Stimulated activated CD8-positive, alpha-beta memory T cell treated with anti-CD3 and anti-CD28 coated beads, Interleukin-4, amount 100 ng/mL, for 4 hours (primary cell): Measurements from ENCODE around the gene ZC3H12C.
"Not testable (repeated sequence)": the region's sequence is repeated elsewhere in the genome, so short reads cannot be mapped to it uniquely, and the experiment has no call there.

ENCODE experiments used
- DNase-seq, 2 donors: peaks; one replicate each; pipeline ENCODE4 v3.0.0-alpha.2; 2020; ENCODE audit warnings: low read depth in 2 of 2, low spot score in 1 of 2

Gene ZC3H12C

DNA sequence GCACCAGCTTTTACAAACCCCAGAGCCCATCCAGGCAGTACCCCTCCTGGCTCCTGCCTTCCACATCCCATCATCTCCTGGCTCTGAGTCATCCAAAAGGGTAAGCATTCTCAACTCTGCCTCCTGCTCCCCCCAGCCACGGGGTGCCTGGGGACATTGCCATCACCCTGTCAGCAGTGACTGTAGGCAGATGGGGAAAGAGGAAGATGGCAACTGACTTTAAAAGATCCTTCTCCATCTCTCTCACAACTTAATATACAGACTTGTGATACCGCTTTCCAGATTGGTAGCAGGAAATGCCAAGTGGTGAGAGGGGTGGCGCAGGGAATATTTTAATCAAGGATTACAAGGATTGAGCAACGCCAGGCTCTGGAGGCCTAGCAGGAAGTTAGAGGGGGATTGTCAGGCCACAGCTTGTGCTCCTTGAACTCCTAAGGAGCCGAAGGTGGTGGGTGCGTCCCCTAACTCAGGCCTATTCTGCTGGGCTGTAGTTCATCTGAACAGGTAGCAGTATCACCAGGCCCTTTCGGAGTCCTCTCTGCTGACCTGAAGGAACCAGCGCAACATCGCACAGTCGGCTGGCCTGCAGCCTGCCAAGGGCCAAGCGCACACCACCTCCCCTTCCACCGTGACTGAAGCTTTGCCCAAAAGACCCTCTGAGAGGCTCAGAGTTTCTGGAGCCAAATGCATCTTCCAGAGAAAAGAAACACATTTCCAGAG is 83.3 kb downstream of the ZC3H12C start:
- DNase-seq, result no peak

DNA sequence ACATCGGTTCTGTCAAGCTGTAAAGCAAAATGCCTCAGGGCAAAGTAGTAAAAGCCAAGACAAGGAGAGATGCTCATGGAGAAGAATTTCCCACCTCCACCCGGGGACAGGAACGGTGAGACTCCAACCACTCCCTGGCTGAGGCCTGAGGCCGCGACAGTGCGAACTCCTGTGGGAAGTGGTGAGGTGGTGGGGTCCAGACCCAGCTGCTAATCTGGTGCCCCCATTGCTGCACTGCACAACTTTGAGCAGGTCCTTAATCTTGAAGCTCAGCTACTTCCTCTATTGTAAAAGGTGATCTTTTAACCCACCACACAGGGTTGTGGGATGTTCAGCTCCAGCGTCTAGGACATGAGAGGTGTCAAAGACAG is 83.9 kb downstream of the ZC3H12C start:
- no peak for DNase-seq

DNA sequence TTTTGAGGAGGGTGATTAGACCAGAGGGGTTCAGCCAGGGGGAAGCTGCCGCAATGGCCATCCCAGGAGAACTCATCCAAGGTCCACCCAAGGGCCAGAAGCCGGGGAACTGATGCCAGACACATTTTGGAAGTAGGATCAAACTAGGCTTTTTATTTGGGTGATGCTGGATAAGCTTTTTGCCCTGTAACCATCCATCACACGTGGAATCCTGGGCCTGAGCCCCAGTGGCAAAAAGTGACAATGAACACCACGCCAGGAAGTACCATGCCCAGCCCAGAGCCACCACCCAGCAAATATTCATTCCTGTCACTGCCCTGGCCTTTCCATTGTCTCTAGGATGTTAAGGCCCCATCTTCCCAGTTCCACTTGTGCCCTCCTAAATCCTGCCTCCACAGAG is 85.9 kb downstream of the ZC3H12C start:
- no peak for DNase-seq

DNA sequence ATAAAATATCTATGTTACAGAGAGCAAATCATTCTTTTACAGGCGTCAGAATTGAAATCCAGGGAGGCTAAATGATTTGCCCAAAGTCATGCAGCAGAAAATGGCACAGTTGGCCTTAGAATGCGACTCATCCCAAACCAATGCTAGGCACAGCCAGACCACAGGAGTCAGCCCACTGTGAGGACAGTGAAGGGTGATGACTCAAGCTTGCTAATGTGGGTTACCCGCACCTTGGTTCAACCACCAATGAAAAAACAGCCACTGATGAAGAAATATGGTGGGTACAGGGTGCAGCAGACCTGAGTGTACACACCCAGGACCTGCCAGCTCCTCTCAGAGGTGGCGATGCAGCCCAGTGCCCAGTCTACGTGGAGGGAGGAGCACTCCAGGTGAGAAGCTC is 89.7 kb downstream of the ZC3H12C start:
- DNase-seq, result no peak

DNA sequence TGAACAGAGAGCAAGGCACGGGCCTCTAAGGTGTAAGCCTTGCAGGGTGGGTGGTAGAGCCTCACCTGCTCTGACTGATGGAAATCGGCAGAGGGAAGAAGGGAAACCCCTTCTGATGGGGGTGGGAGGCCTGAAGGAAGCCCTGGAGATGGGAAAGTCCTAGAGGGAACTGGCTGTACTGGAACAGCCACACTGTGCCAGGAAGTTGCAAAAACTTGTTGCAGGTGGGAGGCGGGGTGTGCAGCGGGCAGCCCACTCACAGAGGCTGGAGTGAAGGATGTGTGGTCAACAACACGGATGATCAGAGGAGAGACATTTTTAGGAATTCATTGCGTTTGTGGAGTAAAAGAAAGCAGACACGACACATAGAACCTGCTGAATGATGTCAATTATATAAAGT is 91.3 kb downstream of the ZC3H12C start:
- no peak for DNase-seq

DNA sequence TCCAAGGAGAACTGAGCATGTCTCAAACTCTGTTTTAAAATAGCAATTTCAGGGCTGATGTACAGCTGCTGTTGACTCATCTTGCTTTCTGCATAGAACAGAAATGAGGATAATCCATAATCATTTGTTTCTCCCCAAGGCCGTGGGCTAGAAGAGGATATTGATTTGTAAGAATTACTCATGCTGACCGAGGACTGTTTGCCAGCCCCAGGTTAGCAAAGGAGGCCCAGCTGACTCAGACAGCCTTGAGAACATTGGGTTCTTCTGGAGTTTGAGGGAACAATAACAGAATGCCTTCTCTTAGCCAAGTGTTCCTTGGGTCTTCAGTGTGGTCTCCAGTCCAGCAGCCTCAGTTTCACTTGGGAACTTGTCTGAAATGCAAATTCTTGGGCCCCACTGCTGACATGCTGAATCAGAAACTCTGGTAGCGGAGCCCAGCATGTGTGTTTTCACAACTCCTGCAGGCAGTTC is 92.0 kb downstream of the ZC3H12C start:
- DNase-seq, result no peak

GRCh38 chr11:110185599-110185998 is 92.4 kb downstream of the ZC3H12C start:
- no peak for DNase-seq

DNA sequence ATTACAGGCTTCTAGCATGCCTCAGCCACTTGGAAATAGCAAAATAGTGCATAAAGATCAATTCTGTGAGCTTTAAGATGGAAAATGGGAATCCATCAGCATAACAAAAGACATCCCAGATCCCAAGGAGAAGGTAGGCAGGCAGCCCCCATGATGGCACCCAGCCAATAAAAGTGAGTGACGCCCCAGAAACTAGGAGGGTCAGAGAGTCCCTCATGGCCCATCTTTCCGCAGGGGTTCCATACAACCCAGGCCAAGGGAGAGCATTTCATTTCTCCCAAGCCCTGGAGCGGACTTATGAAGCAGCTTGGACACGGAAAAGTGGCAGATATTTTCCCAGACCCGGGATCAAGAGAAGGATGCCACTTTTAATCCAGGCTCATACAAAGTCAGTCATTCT is 93.3 kb downstream of the ZC3H12C start:
- DNase-seq, result no peak

- no peak for DNase-seq
Observed at GRCh38 chr11:110186867-110187266, 93.7 kb downstream of the ZC3H12C start.

DNA sequence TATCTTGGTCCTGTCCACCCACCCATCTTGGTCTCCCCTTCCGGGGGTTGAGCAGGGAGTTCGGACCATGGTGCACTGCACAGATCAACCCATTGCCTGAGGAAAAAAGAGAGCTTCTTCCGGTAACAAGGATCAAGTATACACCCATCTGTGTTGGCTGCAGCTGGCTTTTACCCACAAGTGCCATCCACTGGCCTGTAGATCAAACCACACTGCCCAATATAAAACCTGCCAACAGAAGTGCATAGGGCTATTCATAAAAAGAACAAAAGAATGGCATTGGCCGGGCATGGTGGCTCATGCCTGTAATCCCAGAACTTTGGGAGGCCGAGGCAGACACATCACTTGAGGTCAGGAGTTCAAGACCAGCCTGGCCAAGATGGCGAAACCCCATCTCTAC is 94.5 kb downstream of the ZC3H12C start:
- DNase-seq, result no peak

DNA sequence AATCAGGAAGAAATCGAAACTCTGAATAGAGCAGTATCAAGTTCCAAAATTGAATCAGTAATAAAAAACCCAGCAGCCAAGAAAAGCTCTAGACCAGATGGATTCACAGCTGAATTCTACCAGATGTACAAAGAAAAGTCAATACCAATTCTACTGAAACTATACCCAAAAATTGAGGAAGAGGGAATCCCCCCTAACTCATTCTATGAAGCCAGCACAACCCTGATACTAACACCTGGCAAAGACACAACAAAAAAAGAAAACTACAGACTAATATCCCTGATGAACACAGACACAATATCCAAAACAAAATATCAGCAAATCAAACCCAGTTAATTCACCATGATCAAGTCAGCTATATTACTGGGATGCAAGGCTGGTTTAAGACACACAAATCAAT is 97.7 kb downstream of the ZC3H12C start:
- DNase-seq, result no peak

- DNase-seq, result not testable (repeated sequence)
Observed at GRCh38 chr11:110192604-110193282, 99.6 kb downstream of the ZC3H12C start.

- not testable (repeated sequence) for DNase-seq
Observed at GRCh38 chr11:110194211-110194766, 101.1 kb downstream of the ZC3H12C start.

GRCh38 chr11:110196241-110196754 is 103.1 kb downstream of the ZC3H12C start:
- DNase-seq, result no peak

GRCh38 chr11:110196884-110197420 is 103.8 kb downstream of the ZC3H12C start:
- no peak for DNase-seq

GRCh38 chr11:110198031-110198729 is 105.0 kb downstream of the ZC3H12C start:
- no peak for DNase-seq

DNA sequence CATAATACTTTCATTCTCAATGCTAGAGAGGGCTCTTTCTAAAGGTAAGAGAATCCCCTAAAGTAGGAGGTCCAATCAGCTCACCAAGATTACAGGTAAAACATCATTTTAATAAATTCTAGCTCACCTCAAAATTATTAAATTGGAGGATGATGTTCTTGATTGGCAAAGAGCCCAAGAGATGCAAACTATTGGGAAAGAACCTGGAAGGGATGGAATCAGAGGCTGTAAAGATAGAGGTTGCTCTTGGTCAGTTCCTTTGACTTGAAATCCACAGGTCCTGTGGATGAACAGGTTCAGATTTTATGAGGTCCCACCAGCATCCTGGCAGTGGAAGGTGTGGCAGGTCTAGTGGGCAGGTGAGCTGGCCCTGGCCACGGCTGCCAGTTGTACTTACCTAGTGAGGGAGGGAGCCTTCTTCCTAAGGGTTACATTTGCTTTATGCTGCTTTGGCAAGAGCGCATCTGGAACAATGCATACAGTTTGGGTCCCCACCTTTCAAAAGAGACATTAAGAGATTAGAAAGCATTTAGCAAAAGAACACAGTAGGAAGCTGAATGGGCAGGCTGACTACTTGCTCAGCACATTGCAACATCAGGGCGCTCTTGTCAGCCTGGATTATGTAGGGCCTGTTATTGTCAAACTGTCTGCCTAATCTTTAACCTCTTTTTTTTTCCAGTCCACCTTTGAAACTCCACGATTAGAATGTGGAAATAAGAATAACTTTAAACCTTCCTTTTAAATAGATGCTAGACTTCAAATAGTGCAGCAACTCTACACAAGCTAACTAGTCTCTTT is 106.2 kb downstream of the ZC3H12C start:
- no peak for DNase-seq

DNA sequence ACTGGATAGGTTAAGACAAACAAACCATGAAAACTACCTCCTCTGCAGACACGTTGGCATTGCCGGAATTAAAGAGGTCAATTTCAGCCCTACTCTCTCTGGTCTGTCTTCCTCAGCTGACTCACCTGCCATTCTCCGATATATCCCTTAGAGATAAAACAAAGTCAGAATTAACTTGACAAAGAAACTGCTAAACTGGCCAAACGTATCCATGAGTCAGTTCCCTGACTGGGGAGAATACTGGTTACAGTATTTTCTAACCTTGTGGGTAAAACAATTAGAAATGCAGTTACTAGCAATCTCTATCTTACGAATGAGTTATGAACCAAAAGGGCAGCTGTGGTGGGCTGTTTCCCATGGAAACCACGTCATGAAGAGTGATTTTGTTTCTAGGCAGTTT is 107.0 kb downstream of the ZC3H12C start:
- no peak for DNase-seq

- DNase-seq, result no peak
Observed at GRCh38 chr11:110200836-110201235, 107.6 kb downstream of the ZC3H12C start.

DNA sequence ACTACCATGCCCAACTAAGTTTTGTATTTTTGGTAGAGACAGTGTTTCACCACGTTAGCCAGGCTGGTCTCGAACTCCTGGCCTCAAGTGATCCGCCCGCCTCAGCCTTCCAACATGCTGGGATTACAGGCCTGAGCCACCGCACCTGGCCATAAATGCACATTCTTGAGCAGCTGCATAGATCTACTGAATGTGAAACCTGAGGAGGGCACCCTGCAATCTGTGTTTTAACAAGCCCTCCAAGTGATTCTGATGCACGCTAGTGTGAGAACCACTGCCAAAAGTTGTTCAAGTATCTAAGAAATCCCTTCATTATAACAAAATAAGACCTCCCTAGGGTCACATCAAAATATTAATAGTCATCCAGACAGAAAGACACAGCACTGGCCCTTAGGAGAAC is 113.9 kb downstream of the ZC3H12C start:
- DNase-seq, result no peak
